22Rv1 (cell line): ENCODE results near the gene PROM1.

Source experiments
- H3K27ac ChIP-seq: fragments of 450-650 bp; 2 replicates; pipeline ENCODE4 v1.5.1; 2017
- CTCF ChIP-seq: fragments of 450-650 bp; IDR thresholded peaks from 2 replicates; pipeline ENCODE4 v1.5.1; 2017; ENCODE audit warnings: mild to moderate bottlenecking
- ZFX ChIP-seq: fragments of 450-650 bp; IDR thresholded peaks from 2 replicates; pipeline ENCODE4 v1.6.1; 2017; ENCODE audit warnings: antibody characterized with exemption, borderline replicate concordance

PROM1 gene

GRCh38 chr4:16005676-16006075 lies 78.1 kb downstream of the PROM1 start:
- no peak overlapping the region for H3K27ac ChIP-seq
- no peak for TF ChIP-seq CTCF
- TF ChIP-seq ZFX, result no peak

GRCh38 chr4:16001484-16001858 lies 82.4 kb downstream of the PROM1 start:
- H3K27ac ChIP-seq, result no peak overlapping the region
- TF ChIP-seq ZFX, result no peak
- TF ChIP-seq CTCF, result peak; percentile 82

GRCh38 chr4:16000708-16001483 lies 82.9 kb downstream of the PROM1 start:
- TF ChIP-seq ZFX (no peak), CTCF (no peak)
- no peak overlapping the region for H3K27ac ChIP-seq

- TF ChIP-seq CTCF (no peak), ZFX (no peak)
- no peak overlapping the region for H3K27ac ChIP-seq
Measured at GRCh38 chr4:15996773-15997172, 87.0 kb downstream of the PROM1 start.

- H3K27ac ChIP-seq, result no peak overlapping the region
- no peak for TF ChIP-seq ZFX
- no peak for TF ChIP-seq CTCF
Measured at GRCh38 chr4:15995826-15996225, 88.0 kb downstream of the PROM1 start.

GRCh38 chr4:15992167-15992485 lies 91.7 kb downstream of the PROM1 start:
- H3K27ac ChIP-seq, result no peak overlapping the region
- TF ChIP-seq CTCF, result no peak

- H3K27ac ChIP-seq, result no peak overlapping the region
- TF ChIP-seq ZFX, result no peak
- TF ChIP-seq CTCF, result no peak
Measured at GRCh38 chr4:15990570-15991285, 93.1 kb downstream of the PROM1 start.
